Body of pancreas (tissue), 4 donors: ENCODE data around the gene ISLR2.

Experiments used
- CTCF ChIP-seq, 7 experiments: fragments of 450-650 bp in 4 of 7; fragments of 200-600 bp in 3 of 7; sonication (generic) in 3 of 7; IDR thresholded peaks; one replicate each; pipeline ENCODE4 v1.5.1; 2016 to 2019; ENCODE audit warnings: antibody characterized with exemption in 7 of 7
- POLR2A ChIP-seq, 3 donors: fragments of 450-650 bp; IDR thresholded peaks; one replicate each; pipeline ENCODE4 v1.6.1; 2016; ENCODE audit warnings: antibody characterized with exemption in 3 of 3, mild to moderate bottlenecking in 2 of 3

- no peak for TF ChIP-seq POLR2A (IDR thresholded peaks at IDR 0.05)
- no peak for TF ChIP-seq CTCF (IDR thresholded peaks at IDR 0.05)
These were observed 54.3 kb downstream of the ISLR2 start for GRCh38 chr15:74184582-74185091.
